Suppressor macrophage treated with lipopolysaccharide for 1 hour (primary cell): ENCODE results near the gene ZNF329.
A peak's percentile ranks its signal among the peaks of the same experiment; 100 is the strongest.
"Not testable (repeated sequence)": the region's sequence is repeated elsewhere in the genome, so short reads cannot be mapped to it uniquely, and the experiment has no call there.

Source experiments
- DNase-seq, 3 donors: peaks; one replicate each; pipeline ENCODE4 v3.0.0-alpha.2; 2020 to 2022

Gene ZNF329

DNA sequence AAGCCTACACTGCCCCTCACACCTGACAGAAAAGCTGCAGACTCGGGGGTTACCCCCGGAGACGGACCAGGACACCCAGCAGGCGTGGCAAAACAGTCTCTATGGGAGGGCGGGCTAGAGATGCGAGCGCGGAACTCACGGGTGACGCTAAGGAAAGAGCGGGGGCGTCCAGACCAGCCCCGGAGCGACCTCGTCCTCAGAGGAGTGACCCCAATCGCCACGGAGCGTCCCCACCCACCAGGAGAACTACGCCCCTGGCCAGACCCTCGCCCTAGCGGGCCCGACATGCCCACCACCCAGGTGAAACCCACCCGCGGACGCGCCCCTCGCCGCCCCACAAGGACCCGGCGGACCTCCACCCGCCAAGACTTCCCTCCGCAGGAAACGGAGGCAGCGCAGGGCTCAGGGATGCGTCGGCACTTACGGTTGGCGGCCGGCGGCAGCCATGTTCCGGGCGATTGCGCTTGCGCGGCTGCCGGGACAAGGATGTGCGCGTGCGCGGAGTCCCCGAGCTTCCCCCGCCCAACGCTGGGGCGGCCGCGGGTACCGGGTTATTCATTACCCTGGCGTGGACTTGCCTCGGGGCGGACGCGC is at the start of gene ZNF329:
Gene ZNF329, minus strand, starts transcription at position 462 of the 594 bp plus-strand sequence. CDS start 21,286 bp downstream, outside the sequence.
- peak; percentile 92 to 97 (median 96) for DNase-seq

DNA sequence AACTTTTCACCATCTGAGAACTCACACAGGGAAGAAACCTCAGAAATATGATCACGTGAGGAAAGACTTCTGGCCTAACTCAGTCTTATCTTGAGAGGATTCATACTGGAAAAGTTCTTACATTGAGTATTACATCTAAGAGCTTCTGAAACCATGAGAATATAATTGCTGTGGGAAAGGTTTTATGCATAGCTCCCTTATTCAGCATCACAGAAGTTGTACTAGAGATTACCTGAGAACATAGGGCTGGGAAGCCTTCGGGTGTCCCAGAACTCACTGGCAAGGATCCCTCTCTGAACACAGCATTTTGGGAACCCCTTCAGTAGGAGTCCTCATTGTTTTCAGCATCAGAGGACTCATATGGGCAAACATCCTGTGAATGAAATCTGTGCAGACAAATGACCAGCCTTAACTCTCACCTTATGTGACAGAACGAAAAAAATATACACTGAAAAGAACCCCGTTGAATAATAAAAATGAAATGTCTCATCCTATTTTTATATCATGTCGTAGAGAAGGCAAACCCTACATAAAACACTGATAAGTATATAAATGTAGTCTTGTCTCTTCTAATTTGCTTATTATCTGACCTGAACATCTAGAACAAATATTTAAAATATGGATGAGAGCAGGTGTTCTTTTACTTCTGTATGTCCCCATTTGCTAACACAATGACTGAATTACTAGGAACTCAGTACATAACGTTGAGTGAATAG is 46.5 kb upstream of the ZNF329 start:
- peak; percentile 23 to 41 (median 35) for DNase-seq

DNA sequence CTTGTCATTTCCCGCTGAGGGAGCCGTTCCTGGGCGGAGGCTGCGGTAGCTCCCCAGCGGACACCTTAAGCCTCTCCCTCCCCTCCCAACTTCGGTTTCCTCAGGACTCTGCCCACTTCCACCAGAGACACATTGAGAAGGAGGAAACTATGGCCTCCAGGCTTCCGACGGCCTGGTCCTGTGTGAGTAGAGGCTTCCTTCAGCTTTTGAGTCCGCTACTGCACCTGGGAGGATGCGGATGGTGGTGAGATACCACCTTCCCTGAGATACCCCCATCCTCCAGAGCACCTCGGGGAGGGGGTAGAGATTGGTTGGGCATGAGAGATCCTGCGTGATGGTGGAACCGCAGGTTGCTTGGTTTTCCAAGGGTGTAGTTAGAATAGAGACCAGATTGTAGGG is 33.2 kb upstream of the ZNF329 start:
- no peak for DNase-seq

DNA sequence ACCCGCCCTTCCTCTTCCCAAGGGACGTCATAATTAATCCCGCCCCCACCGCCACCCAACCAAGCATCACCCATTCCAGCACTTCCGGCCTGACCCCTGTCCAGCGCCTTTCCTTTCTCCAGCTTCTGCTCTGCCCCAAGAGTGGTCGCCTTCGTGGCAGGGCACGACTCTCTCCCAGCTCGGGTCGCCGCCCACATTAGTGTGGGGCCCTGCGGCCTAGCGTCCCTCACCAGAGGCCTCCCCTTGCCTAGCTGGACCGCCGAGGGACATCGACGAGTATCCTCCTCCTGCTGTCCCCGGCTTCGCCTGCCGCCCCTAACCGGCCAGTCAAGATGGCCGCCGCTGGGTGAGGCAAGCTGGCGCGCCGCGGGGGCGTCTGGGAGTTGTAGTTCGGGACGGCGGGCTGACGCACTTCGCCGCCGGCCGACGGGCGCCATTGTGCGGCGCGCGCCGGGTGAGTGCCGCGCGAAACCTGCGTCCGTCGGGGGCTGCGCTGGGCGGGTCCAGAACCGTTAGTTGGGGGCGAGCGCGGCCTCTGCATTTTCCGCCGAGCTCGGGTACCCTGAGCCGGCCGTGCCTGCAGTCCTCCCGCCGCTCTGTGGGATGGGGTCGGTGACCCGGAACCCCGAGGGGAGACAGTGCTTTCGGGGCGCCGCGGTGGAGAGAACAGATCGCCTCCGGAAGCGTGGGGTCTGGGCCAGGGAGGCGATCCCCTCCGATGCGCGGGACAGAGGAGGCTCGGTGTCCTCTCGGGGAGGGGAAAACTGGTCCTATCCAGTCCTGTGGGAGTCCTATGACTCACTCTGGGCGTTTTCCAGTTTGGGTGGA is 32.6 kb upstream of the ZNF329 start, which contains the start of gene ZNF274:
Gene ZNF274, plus strand, starts transcription at position 73 of the 828 bp plus-strand sequence. CDS start 905 bp downstream, outside the sequence.
- peak; percentile 93 to 98 (median 97) for DNase-seq

DNA sequence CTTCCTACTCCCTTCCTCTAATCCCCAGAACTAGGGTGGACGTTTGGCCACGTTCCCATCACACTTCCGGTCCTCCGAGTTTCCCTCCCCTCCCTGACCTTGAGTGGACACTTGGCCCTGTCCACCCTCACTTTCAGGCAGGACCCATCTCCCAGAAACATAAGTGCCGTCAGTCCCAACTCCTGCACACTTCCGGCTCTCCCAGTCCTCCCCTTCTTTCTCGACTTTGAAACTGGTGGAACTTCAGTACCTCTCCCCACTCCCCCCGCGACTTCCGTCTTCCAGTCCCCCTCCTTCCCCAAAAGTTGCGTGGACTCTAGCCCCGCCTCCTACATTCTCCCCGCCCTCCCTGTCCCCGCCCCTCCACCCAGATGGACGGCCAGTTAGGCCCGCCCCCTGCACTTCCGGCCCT is 32.0 kb upstream of the ZNF329 start:
- DNase-seq: peak in 2 of 3 donors; percentile 91 to 97

DNA sequence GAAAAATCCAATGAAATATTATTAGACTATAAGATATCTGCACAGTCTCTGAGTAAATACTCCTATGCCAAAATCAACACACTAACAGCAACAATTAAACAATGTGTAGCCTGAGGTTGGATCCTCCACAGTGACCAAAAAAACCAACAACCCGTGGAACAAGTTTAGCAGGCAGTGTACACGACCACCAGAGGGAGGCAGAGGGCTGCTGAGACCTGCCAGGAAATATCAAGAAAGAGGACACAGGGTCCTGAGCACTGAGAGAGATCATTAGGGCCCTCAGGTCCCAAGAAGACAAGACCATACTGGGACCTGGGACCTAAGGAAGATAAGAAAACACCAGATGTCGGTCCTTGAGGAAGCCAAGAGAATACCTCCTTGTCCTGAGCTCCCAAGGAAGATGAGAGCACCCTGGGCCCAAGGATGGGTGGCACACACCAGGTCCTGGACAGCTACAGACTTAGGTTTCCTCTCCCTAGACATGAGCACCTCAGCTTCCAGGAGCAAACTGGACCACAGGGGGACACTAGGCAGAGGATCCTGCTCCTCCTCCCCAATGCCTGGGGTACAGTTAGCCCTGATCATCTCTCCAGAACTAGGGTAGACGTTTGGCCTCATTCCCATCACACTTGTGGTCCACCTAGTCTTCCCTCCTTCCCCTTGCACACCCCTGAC is 31.4 kb upstream of the ZNF329 start:
- peak; percentile 54 to 57 (median 55) for DNase-seq

DNA sequence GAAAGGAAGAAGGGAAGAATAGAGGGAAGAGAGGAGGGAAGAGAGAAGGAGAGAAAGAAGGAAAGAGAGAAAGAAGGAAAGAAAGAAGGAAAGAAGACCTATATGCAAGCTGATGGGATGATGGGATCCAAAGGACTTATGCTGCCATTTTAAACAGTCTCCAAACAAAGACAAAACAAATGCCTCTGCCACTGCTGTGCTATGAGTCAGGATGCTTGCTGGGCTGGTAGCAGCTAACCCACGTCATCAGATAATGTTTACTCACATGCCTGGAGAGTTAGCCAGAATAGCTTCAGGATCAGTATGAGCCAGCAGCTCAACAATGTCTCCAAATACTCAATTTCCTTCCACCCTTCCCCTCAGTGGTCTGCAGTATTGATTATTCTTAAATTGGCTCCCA is 20.3 kb upstream of the ZNF329 start:
- DNase-seq: no peak

DNA sequence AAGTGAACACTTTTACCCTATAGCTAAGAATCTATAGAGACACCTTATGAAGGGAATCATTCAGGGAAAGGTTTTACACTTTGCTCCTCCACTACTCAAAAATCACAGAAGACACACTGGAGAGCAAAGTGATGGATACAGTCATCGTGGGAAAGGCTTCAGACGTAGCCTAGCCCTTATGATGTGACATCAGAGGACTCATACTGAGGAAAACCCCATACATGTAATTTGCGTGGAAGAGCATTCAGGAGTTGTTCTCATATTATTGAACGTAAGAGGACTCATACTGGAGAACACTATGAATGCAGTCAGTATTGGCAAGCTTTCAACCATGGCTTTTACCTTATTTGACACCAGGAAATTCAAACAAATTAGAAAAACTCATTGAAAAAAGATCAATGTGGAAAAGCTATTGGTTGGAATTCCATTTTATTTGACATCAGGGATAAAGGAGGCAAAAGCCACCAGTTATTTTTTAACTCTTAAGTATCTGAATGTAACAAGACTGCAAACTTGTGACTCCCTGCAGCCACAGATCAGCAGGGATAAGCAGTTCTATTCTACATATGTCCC is 16.2 kb upstream of the ZNF329 start:
- no peak for DNase-seq

DNA sequence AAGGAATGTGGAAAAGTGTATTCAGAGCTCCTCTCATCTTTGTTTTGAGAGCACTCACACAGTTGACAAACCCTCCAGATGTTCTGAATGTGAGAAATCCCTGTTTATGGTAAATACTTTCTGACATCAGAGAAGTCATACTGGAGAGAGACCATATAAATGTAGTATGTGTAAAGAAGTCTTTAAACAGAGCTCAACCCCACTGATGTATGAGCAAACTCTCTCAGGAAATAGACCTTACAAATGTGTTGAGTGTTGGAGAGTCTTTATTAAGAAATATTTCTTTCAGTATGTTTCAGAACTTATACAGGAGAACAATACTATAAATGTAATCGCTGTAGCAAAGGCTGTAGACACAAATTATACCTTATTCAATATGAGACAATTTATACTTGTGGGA is 15.7 kb upstream of the ZNF329 start:
- DNase-seq: no peak

DNA sequence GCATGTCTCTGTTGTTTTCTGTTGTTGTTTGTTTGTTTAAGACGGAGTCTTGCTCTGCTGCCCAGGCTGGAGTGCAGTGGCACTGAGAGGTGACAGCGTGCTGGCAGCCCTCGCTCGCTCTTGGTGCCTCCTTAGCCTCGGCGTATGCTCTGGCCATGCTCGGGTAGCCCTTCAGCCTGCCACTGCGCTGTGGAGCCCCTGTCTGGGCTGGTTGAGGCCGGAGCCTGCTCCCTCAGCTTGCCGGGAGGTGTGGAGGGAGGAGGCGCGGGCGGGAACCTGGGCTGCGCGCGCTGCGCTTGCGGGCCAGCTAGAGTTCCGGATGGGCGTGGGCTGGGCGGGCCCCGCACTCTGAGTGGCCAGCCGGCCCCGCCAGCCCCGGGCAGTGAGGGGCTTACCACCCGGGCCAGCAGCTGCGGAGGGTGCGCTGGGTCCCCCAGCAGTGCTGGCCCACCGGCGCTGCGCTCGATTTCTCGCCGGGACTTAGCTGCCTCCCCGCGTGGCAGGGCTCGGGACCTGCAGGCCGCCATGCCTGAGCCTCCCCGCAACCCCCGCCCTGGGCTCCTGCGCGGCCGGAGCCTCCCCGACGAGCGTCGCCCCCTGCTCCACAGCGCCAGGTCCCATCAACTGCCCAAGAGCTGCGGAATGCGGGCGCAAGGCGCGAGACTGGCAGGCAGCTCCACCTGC is 6.6 kb upstream of the ZNF329 start:
- DNase-seq: no peak

DNA sequence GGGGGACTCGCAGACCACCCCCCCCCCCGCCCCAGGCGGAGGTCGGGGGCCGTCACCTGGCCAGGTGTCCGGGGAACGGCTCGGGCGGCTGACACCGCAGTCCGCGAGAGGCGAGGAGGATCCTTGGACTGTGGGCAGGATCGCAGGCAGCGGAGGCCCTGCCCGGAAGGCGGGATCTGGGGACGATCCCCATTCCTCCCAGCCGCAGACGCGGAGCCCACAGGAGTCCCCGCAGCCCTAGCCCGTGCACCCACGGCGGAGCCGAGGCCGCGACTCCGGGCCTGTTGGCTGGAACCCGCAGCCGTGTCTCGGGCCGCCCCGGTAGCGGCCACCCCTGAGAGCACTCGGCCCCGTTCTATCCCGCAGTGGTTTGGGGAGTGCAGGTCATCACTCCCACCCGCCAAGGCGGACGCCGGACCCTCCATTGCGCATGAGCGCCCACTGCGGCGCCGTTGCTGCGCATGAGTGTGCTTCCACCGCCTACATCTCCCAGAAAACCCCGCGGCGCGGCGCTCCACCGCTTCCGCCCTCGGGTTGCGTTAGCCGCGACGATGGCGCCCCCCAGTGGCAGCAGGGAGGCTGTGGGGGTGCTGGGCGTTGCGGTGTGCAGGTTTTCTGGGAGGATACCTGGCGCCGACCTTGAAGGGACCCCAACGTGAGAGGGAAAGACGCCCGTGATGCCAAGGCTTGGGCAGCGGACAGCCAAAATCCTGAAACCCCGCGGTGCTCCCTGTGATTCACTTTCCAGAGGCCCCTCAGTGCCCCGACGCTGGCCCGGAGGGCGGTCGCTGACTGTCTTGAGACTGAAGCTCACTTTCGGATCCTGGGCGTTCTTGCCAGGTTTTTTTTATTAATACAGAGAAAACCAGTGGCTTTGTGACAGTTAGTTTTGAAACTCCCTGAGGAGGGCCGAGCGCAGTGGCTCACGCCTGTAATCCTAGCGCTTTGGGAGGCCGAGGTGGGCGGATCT is 4.4 kb upstream of the ZNF329 start:
- peak; percentile 96 to 99 (median 99) for DNase-seq

DNA sequence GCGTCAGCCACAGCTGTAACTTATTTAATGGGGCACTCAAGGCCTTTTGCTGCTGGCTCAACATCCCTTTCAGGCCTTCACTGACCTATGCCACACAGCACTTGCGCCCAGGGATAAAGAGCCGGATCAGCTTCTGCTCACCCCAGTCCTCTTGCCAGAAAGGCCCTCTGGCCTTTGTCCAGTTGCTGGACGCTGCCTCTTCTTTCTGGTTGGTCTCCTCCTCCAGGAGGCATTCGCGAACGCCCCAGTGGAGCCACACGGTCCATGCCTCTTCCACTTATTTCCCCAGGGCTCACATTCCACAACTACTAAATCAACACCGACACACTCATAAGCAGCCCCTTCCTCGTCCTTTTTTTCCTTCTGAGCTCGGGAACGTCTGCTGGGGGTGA is 3.7 kb upstream of the ZNF329 start:
- peak in 1 of 3 donors; percentile 6 for DNase-seq

DNA sequence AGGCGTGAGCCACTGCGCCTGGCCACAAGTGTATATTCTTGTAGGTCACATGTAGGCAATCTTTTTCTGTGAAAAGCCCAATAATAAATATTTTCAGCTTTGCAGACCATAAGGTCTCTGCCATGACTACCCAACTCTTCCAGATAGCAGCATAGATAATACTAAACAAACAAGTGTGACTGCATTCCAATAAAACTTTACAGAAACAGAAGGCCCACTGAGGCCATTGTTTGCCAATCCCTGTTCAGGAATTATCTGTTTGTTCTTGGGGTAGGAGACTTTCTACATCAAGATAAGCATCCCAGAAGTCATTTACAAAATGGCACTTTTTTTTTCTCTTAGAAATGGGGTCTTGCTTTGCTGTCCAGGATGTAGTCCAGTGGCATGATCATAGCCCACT is 2.8 kb upstream of the ZNF329 start:
- no peak for DNase-seq

DNA sequence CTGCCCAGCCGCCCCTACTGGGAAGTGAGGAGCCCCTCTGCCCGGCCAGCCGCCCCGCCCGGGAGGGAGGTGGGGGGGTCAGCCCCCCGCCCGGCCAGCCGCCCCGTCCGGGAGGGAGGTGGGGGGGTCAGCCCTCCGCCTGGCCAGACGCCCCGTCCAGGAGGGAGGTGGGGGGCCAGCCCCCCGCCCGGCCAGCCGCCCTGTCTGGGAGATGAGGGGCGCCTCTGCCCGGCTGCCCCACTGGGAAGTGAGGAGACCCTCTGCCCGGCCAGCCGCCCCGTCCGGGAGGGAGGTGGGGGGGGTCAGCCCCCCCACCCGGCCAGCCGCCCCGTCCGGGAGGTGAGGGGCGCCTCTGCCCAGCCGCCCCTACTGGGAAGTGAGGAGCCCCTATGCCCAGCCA is 3.1 kb downstream of the ZNF329 start:
- not testable (repeated sequence) for DNase-seq

DNA sequence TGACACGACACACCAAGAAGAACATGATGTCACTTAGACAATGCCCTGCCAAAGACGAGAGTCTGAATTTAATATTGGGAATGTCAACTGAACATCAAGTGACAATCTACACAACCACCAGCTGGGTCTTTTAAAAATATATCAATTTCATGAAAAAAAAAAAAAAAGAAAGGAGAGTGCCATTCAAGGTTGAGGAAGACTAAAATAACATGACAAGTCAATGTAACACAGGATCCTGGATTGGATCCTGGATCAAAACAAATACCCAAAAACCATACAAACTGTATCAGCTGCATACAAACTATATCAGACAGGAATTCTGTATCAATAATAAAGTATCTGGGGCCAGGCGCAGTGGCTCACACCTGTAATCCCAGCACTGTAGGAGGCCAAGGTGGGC is 4.7 kb downstream of the ZNF329 start:
- no peak for DNase-seq

DNA sequence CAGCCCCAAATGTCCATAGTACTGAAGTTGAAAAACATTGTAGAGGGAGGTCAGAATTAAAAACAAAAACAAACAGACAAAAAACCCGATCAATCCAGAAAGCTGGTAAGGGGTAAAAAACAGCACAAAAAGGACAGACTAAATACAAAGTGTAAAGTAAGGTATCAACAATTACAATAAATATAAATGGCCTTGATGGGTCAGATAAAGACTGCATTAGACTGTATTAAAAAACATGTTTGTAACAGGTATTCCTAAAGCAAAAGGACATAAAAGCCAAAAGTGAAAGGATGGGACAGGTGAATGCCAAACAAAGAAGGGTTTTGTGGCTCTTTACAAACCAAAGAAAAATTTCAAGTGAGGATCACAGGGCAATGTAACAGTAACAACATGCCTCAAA is 16.3 kb downstream of the ZNF329 start:
- no peak for DNase-seq

DNA sequence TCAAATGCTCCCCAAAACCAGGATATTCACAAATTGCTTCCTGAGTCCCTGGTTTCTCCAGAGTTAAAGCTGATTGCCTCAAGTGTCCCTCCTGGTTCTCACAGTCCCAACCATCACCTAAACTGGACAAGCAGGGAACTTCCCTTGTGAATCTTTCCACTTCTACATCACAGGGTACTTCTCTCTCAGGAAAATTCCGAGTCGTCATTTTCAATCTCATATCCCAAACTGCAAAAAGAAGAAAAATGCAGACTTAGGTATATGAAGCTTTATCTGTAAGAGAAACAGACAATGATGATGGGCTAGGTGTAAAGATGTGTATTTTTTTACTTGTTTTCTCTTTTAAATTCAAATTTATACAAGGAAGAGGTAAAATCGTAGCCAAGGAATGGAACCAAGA is 21.3 kb downstream of the ZNF329 start:
- DNase-seq: no peak

DNA sequence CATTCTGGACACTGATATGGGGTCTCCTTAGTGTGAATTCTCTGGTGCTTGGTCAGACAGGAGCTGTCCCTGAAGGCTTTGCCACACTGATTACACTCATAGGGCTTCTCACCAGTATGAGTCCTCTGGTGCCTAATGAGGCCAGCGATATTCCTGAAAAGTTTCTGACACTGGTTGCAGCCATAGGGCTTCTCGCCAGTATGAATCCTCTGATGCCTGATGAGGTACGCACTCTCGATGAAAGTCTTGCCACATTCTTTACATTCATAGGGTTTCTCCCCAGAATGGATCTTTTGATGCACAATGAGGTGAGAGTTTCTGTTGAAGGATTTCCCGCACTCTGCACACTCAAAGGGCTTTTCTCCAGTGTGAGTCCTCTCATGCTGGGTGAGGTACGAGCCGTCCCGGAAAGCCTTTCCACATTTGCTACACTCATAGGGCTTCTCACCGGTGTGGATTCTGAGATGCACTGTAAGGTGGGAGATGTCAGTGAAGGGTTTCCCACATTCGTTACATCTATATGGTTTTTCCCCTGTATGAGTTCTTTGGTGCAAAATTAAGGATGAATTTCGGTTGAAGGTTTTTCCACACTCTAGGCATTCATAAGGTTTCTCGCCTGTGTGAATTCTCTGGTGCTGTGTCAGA is 22.4 kb downstream of the ZNF329 start:
- DNase-seq: no peak

DNA sequence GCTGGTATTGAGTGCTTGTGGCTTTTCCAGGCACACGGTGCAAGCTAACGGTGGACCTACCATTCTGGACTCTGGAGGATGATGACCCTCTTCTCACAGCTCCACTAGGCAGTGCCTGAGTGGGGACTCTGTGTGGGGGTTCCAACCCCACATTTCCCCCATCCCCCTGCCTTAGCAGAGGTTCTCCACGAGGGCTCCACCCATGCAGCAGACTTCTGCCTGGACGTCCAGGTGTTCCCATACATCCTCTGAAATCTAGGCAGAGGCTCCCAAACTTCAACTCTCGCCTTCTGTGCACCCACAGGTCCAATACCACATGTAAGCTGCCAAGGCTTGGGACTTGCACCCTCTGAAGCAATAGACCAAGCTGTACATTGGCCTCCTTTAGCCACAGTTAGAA is 27.2 kb downstream of the ZNF329 start:
- DNase-seq: no peak
